ENCODE results near the gene FUT4.
"Not testable (repeated sequence)": the region's sequence is repeated elsewhere in the genome, so short reads cannot be mapped to it uniquely, and the experiment has no call there.

Gene FUT4

DNA sequence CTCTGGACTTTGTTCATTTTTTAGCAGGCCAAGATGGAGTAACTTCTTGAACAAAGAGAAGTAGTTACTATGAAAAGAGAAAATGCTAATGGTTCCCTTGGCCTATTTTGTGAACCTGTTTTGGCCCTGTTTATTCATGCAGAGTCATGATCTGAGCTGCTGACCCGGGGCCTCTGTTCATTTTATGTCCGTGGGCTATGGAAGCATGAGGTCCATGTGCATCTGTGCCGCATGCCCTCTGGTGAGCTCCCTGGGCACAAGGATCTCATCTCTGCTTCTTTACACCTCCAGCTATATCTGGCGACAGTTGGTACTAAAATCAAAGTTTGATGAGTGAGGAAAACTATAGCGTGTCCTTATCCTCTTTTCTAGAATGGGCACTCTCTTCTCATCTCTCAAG is 24.5 kb downstream of the FUT4 start:
- DNase-seq, result no peak

DNA sequence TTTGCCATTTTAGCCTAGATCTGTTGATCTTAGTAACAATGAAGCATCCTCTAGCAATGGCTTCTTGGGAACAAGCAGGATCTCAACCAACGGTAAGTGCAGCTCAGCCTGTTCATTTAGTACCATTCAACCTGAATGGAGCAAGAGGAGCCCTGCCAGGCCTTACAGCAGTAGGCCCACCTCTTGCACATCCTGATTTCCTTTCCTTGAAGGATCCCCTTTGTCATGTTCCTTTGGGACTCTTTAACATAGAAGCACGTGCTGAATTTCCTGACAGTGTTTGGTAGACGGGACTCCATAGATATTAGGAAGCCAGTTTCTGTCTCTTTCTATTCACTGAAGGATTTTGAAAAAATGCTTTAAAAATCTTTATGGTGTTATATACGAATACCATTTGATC is 25.0 kb downstream of the FUT4 start:
- DNase-seq, result no peak

DNA sequence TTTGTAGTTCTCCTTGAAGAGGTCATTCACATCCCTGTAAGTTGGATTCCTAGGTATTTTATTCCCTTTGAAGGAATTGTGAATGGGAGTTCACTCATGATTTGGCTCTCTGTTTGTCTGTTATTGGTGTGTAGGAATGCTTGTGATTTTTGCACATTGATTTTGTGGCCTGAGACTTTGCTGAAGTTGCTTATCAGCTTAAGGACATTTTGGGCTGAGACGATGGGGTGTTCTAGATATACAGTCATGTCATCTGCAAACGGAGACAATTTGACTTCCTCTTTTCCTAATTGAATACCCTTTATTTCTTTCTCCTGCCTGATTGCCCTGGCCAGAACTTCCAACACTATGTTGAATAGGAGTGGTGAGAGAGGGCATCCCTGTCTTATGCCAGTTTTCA is 29.3 kb downstream of the FUT4 start:
- DNase-seq, result not testable (repeated sequence)

DNA sequence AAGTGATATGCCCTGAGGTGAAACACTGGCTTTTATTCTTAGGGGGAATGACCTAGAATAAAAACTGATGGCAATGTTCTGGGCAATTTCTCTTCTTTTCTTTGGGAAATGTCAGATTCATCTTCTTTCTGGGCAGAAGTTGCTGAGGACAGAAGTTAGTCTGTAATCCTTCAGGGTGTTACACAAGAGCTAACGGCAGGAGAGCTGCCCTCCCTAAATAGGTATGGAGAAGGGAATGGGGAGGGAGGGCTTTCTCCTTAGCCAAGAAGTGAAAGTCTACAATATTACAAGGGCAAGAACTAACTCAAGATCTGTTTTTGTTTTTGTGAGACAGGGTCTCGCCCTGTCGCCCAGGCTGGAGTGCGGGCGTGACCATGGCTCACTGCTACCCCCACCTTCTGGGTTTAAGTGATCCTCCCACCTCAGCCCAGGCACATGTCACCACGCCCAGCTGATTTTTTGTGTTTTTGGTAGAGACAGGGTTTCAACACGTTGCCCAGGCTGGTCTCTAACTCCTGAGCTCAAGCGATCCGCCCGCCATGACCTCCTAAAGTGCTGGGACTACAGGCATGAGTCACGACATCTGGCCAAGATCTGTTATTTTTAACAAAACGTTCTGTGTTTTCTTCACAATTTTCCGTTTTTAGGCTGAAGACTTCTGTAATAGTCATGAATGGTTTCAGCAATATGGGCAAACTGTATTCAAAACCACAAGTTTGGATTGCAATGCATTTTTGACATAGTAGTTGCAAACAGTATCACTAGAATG is 30.7 kb downstream of the FUT4 start:
- no peak for DNase-seq

DNA sequence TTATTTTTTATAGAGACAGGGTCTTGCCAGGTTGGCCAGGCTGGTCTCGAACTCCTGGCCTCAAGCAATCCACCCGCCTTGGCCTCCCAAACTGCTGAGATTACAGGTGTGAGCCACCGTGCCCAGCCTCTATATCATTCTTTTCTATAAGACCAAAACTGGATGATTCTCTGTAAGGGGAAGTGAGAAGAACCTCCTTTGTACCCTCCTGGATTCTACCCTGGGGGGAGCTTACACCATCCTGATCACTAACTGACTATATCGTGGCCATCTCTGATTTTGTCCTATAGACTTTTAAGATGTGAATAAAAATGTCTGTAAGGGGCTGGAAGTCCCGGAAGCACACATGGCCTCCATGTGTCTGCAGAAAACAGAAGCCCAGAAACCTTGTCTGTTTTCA is 32.6 kb downstream of the FUT4 start:
- no peak for DNase-seq

DNA sequence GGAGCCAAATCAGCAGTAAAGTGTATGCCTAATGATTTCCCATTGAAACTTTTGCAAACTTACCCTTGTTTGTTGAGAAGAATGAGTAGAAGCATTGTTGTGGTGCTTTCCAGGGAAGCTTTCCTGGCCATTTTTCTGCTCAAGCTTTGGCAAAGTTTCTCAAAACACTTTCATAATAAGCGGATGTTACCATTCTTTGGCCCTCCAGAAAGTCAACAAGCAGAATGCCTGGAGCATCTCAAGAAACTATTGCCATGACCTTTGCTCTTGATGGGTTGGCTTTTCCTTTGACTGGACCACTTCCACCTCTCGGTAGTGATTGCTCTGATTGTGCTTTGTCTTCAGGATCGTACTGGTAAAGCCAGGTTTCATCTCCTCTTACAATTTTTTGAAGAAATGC is 34.1 kb downstream of the FUT4 start:
- no peak for DNase-seq

DNA sequence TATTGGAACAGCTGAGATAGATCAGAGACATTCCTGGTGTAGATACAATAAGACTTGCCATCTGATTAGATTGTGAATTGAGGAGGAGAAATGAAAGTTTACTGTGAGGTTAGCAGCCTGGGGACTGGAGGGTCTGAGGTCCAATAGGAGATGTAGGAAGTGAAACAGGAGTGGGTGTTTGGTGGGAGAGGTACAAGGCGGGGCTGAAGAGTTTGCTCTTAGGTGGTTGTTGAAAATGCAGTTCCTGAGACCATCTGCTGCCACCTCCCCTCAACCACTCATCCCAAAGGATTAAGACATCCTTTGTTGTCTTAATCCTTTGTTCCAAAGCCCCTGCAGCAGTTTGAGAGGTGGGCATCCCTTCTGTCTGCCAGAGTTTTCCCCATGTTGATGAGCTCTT is 38.2 kb downstream of the FUT4 start:
- DNase-seq, result no peak

DNA sequence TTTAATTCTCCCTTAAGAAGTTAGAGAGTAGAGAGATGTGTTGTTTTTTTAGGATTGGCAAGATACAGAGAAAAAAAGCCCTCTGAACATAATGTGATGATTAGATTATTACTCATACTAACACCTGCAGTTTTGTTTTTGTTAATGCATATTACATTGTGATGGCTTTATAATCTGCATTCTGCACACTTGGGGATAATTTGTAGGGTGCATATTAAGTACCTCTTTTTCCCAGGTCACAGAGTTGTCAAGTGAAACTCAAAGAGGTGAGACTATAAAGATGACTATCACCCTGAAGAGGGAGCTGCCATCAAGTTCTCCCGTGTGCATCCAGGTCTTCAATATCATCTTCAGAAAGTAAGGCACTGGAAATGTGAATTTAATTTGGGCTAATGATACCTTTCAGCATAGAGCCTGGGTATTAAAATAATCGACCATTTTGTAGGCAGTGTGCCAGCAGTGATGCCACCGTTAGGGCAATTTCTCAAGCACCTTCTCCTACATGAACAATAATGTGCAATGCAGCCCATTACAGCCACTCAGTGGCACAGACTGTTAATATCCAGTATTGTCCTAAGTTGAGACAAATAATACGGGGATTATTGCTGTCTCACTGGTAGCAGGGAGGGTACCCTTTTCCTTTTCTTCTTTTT is 39.6 kb downstream of the FUT4 start:
- no peak for DNase-seq

DNA sequence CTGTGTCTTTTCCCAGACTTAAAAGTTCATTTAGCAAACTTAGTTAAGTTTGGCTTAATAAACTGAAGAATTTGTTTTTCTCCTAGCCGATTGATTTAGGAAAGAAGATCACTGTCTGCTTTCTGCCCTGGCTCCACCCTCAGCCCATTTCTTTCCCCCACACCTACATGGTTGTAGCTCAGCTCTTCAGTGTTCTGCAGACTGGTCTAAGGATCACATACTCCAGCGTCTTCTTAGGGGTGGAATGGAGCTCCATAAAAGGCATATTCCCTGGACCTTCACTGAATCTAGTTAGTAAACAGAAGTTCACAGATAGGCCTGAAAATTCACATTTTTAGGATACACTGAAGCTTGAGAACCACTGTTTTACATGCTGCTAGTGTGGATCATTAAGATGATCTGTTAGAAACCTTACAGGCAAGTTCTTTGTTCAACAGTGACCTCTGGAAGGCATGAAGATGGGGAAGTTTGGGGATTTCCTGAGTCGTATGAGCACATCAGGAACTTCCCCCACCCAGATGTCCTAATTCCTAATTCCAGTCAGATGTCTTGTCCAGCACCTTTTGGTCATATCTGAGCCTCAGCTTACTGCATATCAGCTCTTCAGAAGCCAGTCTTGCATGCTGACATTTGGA is 40.3 kb downstream of the FUT4 start:
- no peak for DNase-seq

DNA sequence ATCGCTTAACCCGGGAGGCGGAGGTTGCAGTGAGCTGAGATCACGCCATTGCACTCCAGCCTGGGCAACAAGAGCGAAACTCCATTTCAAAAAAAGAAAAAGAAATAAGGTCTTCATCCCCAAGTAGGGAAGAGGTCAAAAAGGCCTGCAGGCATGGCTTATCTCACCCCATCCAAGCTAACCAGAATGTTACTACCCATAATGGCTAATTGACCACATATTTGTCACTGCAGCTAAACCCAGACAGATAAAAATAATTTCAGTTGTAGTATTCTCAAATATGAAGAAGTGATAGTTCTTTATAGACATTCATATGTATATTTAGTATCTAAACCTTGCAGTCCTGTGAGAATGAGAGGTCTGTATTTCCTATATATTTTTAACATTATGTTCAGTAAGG is 41.3 kb downstream of the FUT4 start:
- DNase-seq, result no peak

DNA sequence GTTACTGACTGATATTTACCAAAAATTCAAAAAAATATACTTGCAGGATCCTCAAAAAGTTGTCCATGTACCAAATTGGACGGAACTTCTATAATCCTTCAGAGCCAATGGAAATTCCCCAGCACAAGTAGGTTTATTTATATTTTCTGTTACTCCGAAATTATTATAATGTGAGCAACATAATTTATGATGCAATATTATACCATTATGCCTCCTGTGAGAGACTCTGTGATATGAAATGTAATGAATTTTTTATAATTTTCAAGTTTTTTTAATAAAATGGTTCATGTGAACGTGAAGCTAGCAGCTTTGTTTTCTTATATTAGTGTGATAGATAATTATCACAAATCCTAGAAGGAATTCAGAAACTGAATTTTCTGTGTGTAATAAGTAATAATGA is 41.7 kb downstream of the FUT4 start:
- DNase-seq, result no peak

DNA sequence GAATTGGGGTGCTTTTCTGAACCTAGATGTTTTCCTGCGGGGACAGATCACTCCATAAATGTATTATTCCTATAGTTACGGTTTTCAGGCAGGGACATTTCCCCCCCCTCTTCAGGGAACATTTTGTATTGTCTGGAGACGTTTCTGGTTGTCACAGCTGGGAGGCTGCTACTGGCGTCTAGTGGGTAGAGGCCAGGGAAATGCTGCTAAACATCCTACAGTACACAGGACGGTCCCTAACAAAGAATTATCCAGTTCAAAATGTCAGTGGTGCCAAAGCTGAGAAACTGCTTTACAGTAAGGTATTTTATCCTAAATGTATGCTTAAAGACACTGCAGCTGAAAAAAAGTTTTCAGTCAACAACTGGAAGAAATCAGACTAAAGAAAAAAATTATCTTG is 42.8 kb downstream of the FUT4 start:
- DNase-seq, result no peak

DNA sequence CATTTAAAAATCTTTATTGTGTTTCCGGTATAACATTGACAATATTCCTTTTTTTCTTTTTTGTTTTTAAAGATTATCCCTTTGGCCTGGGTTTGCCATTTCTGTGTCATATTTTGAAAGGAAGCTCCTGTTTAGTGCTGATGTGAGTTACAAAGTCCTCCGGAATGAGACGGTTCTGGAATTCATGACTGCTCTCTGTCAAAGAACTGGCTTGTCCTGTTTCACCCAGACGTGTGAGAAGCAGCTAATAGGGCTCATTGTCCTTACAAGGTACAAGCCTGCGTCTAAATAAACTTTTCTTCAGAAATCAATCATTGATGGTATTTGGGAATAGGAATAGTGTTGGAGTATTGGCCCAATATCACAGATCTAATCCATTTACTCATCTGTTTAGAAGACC is 43.3 kb downstream of the FUT4 start:
- DNase-seq, result no peak

DNA sequence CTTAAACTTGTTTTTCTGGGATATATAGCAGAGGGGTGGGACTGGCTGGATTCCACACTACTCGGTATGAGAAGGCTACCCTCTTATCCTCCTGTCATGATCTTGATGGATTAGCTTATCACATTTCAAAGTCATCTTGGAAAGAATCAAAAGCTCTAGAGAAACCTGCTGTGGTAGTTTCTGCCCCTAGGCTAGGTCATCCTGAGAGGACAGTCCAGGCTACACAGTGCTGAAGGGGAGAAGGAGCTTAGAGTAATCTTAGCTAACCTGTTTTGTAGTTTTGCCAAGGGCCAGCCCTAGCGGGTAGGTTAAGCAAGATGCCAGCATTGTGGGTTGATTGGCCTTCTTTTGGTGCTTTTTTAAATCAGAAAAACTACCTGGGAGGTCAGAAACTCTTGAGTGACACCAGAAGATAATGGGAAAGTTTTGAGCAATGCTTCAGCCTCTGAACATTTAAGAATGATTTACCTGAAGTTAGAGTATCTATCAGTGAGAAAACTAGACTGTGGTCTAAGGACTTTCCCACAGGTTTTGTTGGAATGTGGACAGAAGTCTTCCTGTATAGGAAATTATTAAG is 44.7 kb downstream of the FUT4 start:
- DNase-seq, result no peak

DNA sequence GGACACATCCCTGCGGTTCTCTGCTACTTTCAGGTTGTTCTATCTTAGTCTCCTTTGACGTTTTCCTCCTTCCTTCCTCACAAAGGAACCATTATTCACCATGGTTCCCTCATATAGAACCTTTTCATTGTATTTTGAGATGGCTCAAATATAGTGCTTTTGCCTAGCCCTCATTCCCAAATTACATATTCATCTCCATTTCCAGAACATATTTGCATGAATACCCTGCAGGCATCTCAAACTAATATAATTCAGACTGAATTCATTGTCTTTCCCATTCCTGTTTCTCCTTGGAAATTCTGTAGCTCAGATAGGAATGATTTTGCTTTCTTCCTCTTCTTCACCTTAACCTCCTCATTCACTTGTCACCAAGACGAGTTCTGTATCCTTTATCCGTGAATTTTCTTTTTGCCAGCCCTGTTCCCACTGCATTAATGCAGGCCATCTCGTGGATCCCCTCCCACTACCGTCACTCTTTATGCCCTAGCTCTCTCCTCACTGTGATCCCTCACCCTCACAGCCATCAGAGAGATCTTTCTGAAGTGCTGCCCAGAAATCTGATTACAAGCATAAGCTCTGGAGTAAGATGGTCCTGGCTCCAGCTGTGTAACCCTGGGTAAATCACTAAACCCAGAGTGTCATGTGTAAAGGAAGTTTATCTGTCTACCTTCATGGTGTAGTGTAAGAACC is 46.8 kb downstream of the FUT4 start:
- no peak for DNase-seq

DNA sequence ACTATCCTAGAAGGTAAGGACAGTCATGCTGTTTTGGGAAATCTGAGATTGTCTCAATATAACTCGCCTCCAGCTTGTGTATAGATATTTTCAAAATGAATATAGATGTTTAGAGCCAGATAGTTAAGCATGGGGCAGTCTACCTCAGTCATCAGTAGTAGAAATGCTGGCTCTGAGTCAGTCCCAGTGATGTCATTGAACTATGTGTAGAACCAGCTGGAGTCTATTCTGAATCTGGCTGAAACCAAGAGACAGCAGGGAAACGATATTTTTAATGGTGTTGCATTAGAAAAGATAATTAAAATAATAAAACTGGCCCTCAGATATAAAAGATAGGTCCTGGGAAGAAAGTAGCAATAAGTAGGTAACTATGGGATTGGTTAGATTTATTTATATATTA is 49.3 kb downstream of the FUT4 start:
- no peak for DNase-seq

DNA sequence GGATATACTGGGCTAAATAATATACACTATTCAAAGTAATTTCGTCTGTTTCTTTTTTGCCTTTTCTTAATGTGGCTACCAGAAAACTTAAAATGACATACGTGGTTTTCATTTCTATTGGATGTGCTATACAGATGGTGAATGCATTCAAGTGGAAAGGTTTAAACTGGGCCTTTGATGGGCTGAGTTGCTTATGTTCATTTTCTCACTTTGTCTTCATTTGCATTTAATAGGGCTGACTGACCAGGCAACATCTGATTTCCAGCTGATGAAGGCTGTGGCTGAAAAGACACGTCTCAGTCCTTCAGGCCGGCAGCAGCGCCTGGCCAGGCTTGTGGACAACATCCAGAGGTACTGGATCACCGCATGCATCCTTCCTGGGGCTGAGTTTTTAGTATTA is 51.4 kb downstream of the FUT4 start:
- DNase-seq, result no peak

DNA sequence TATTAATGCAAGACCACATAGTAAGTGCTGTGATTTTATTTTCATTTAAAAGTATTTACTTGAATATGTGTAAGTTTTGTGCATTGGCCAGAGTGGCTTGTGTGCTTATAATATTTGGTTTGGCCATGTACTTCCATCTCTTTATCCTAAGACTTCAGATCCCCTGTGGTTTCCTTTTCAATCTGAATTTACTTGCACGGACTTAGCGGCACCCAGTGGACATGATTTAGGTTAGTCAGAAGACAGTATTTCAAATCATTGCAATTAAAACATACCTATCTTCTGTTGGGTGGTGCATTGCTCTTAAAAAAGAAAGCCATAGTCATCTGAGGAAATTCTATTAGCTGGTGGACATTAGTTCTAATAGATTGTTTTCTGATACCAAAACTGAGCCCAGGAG is 54.2 kb downstream of the FUT4 start:
- no peak for DNase-seq

Data from activated CD4-positive, alpha-beta T cell treated with anti-CD3 and anti-CD28 coated beads, Interleukin-2, amount 50 U/mL, for 48 hours (primary cell).